GM10248 (cell line): ENCODE data around the gene TMEM234.

ENCODE experiments used
- CTCF ChIA-PET: fragments of 300-600 bp; sonication (Branson Sonifier 250); formaldehyde crosslinking; extraction: SDS; loops from one replicate; lab custom pipeline; 2021; ENCODE audit warnings: antibody characterized with exemption; lab: Yijun Ruan, JAX
- POLR2A ChIA-PET: fragments of 350-650 bp; sonication (Branson Sonifier 250); formaldehyde crosslinking; extraction: SDS; loops from one replicate; lab custom pipeline; 2020; ENCODE audit warnings: antibody characterized with exemption; lab: Yijun Ruan, JAX
- DNase-seq: peaks from one replicate; pipeline ENCODE4 v3.0.0; 2012; ENCODE audit errors: extremely low spot score
- TF ChIP-seq, protein P1 (sequence below): IDR thresholded peaks from 2 replicates; pipeline ENCODE4 v1.5.1; 2012; ENCODE audit warnings: mild to moderate bottlenecking, low read depth; ENCODE audit errors: extremely low read depth, missing control alignments, control extremely low read depth

TMEM234 gene

DNA sequence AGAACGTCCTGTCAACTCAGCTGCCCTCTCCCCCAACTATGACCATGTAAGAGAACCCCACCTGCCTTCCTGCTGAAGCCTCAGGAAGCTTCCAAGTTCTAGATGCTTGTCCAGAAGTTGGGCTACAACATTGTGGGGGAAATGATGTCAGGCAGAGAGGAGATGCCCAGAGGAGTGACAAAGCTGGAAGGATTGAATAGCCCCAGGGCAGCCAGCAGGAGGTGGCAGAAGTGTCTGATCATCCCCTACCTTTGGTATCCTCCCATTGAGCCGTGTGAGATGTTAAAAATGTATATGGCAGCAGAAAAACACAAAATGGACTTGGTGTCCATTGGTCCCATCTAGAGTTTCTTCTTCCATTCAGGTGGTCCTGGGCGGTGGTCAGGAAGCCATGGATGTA, 6.6 kb upstream of the TMEM234 start:
- CTCF ChIA-PET: interaction anchor here (1.1 to 5.0 kb wide), 4 partner anchors 12 to 89 kb away, joined by 4 to 25 read pairs (median 18); no protein-coding TSS in a partner anchor
- TF ChIP-seq, protein P1, sequence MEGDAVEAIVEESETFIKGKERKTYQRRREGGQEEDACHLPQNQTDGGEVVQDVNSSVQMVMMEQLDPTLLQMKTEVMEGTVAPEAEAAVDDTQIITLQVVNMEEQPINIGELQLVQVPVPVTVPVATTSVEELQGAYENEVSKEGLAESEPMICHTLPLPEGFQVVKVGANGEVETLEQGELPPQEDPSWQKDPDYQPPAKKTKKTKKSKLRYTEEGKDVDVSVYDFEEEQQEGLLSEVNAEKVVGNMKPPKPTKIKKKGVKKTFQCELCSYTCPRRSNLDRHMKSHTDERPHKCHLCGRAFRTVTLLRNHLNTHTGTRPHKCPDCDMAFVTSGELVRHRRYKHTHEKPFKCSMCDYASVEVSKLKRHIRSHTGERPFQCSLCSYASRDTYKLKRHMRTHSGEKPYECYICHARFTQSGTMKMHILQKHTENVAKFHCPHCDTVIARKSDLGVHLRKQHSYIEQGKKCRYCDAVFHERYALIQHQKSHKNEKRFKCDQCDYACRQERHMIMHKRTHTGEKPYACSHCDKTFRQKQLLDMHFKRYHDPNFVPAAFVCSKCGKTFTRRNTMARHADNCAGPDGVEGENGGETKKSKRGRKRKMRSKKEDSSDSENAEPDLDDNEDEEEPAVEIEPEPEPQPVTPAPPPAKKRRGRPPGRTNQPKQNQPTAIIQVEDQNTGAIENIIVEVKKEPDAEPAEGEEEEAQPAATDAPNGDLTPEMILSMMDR: no peak
- POLR2A ChIA-PET: interaction anchor here (1.0 to 1.3 kb wide), 2 partner anchors 105 to 108 kb away, joined by 3 to 4 read pairs; partner anchors contain the start of gene MARCKSL1
- no peak for DNase-seq

DNA sequence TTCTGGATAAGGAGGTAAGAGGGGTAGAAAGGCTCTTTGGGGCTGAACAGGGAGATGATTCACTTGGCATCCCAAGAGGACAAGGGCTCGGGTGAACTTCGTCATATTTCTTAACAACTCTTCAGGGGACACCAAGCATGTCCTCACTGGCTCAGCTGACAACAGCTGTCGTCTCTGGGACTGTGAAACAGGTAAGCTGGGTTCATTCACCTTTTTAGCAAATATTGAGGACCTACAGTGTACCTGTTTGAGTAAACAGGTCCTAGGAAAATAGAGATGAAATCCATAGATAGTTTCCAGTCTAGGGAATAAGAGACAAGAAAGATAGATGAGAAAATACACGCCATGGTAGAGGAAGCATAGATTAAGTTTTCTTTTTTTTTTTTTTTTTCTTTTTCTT, 2.1 kb upstream of the TMEM234 start:
- TF ChIP-seq, protein P1: no peak
- ChIA-PET CTCF (interaction anchor here (0.8 to 1.4 kb wide), 4 partner anchors 9 to 26 kb away, joined by 3 to 4 read pairs (median 3); no protein-coding TSS in a partner anchor), POLR2A (interaction anchor here (0.6 kb wide), 1 partner anchor 52 kb away, joined by 3 read pairs; no protein-coding TSS in a partner anchor)
- no peak for DNase-seq

DNA sequence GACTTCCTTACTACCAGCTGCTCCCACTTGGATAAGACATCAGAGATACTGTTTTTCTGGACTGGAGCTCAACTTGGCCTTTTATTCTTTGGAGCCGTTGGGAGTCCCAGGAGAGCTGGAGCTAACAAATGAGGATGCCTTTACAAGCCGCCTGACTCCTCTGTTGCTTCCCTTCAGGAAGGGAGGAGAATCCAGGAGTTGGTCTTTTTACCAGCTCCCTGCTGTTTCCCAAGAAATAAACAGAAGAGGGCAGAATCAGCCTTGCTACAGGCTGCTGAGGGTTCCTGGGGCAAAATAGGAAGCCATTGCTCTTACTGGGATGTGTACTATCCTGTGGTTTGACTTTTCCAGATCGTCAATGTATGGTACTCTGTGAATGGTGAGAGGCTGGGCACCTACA, 1.5 kb upstream of the TMEM234 start:
- ChIA-PET CTCF (interaction anchor here (1.0 to 1.5 kb wide), 5 partner anchors 12 to 93 kb away, joined by 3 to 6 read pairs (median 3); no protein-coding TSS in a partner anchor), POLR2A (interaction anchor here (0.9 to 1.1 kb wide), 2 partner anchors 19 to 96 kb away, joined by 3 read pairs; no protein-coding TSS in a partner anchor)
- TF ChIP-seq, protein P1: no peak
- no peak for DNase-seq

DNA sequence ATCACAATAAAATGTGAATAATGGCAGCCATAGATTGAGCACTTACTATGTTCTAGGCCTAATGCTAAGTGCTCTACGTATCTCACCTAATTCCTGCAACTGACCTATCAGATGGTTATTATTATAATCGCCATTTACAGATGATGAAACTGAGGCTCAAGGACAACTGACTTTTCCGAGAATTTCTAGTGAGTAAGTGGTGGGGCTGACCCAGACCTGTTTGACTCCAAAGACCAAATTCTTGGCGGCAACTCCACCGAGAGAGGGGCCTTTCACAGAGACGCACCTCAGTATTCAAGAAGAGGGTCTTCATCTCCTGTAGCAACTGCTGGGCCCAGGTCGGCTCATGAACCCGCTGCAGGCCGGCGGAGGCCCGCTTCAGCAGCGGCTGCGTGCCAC, 573 bp downstream of the TMEM234 start:
- CTCF ChIA-PET: interaction anchor here (1.0 kb wide), 1 partner anchor 11 kb away, joined by 3 read pairs; no protein-coding TSS in a partner anchor
- POLR2A ChIA-PET: no interaction called here
- TF ChIP-seq, protein P1: no peak
- no peak for DNase-seq

DNA sequence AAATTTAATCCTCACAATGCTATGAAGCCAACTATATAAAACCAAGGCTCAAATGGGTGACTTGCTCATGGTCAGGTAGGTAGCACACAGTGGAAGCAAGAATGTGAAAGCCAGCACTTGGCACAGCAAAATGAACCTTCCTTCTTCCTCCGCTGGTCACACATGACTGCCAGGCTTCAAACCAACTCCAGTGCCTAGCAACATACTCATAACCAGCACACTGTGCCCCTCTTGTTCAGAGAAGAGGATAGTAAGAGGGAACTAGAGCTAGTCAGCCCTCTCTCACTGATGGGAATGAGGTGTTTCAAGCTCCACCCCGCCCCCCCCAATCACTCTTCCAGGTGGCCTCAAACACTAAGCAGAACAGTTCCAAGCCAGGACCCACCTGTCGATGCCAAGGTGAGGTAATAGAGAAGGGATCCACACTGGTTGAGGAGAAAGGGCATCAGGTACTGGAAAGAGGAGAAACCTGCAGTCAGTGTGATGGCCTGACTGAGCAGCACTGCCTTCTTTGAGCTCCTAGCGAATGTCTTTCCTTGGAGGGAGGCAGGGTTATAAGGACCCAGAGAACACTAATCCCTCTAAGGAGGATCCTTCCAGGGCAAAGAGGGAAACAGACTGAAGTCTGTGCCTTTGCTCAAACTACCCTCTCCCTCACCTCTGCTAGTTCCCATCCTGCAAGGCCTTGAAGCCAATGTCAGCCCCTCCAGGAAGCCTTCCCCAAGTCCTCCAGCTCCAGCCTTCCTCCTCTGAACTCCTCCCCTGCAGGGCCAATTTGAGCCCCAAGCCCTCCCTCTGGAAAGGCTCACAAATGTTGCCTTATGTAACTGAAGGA, 1.2 kb downstream of the TMEM234 start:
- CTCF ChIA-PET: interaction anchor here (0.9 to 1.0 kb wide), 4 partner anchors 11 to 37 kb away, joined by 3 to 7 read pairs (median 4); partner anchors contain the start of gene IQCC
- POLR2A ChIA-PET: interaction anchor here (1.0 kb wide), 1 partner anchor 115 kb away, joined by 6 read pairs; the partner anchor contains the start of gene MARCKSL1
- no peak for DNase-seq
- TF ChIP-seq, protein P1: no peak

DNA sequence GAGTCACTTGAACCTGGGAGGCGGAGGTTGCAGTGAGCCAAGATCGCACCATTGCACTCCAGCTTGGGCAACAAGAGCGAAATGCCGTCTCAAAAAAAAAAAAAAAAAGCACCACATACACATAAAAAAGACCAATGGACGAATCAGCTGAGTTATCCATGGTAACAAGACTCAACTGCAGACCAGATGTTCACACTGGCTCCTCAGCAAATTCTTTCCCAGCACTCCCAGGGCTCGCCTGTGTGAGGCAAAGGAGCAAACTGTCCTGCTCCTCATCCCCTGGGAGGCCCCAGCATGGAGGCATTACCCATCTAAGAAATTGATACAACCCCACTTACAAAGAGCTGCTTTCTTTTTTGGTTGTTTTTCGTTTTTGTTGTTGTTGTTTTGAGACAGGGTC, 3.1 kb downstream of the TMEM234 start:
- DNase-seq: no peak
- ChIA-PET CTCF (interaction anchor here (1.1 to 1.2 kb wide), 3 partner anchors 23 to 30 kb away, joined by 3 to 6 read pairs (median 4); partner anchors contain the start of gene FAM167B), POLR2A (interaction anchor here (0.5 to 1.1 kb wide), 2 partner anchors 9 to 117 kb away, joined by 3 to 9 read pairs; partner anchors contain the start of gene MARCKSL1)
- TF ChIP-seq, protein P1: no peak
